MM.1S (cell line): ENCODE results near the gene EHBP1.

Source experiments
- DNase-seq: peaks from one replicate; pipeline ENCODE4 v3.0.0-alpha.2; 2015
- H2AFZ ChIP-seq: fragments of 300-600 bp; sonication (generic); 2 replicates; pipeline ENCODE4 v1.6.0; 2016; ENCODE audit warnings: antibody characterized with exemption, low read length
- H3F3A ChIP-seq: fragments of 300-600 bp; sonication (generic); 2 replicates; pipeline ENCODE4 v1.6.1; 2016; ENCODE audit warnings: mild to moderate bottlenecking, antibody characterized with exemption, low read length, moderate library complexity, mixed read lengths; ENCODE audit not compliant: insufficient read depth
- H3K27ac ChIP-seq: fragments of 300-600 bp; sonication (generic); 2 replicates; pipeline ENCODE4 v1.5.1; 2016; ENCODE audit warnings: mild to moderate bottlenecking, low read length
- H3K27me3 ChIP-seq: fragments of 300-600 bp; sonication (generic); replicated peaks from 2 replicates; pipeline ENCODE4 v1.6.0; 2016; ENCODE audit warnings: low read length; ENCODE audit not compliant: insufficient read depth
- H3K36me3 ChIP-seq: fragments of 300-600 bp; sonication (generic); replicated peaks from 2 replicates; pipeline ENCODE4 v1.6.1; 2016; ENCODE audit warnings: mild to moderate bottlenecking, low read length, mixed read lengths; ENCODE audit not compliant: insufficient read depth
- H3K4me1 ChIP-seq: fragments of 300-600 bp; sonication (generic); 2 replicates; pipeline ENCODE4 v1.6.1; 2016; ENCODE audit warnings: low read length, mixed read lengths
- H3K4me2 ChIP-seq: fragments of 300-600 bp; sonication (generic); 2 replicates; pipeline ENCODE4 v1.6.0; 2016; ENCODE audit warnings: low read depth, low read length
- H3K4me3 ChIP-seq: fragments of 300-600 bp; sonication (generic); 2 replicates; pipeline ENCODE4 v1.5.1; 2016; ENCODE audit warnings: low read length, mixed read lengths
- H3K79me2 ChIP-seq: fragments of 300-600 bp; sonication (generic); 2 replicates; pipeline ENCODE4 v1.6.1; 2016; ENCODE audit warnings: mixed run types, low read length, mixed read lengths
- H3K9ac ChIP-seq: fragments of 300-600 bp; sonication (generic); 2 replicates; pipeline ENCODE4 v1.6.1; 2016; ENCODE audit warnings: low read length, mixed read lengths
- H3K9me2 ChIP-seq: fragments of 300-600 bp; sonication (generic); replicated peaks from 2 replicates; pipeline ENCODE4 v1.6.1; 2016; ENCODE audit warnings: mild to moderate bottlenecking, low read length, mixed read lengths; ENCODE audit not compliant: insufficient read depth
- H3K9me3 ChIP-seq: fragments of 300-600 bp; sonication (generic); replicated peaks from 2 replicates; pipeline ENCODE4 v1.6.1; 2016; ENCODE audit warnings: mild to moderate bottlenecking, low read length, mixed read lengths; ENCODE audit not compliant: insufficient read depth
- H4K20me1 ChIP-seq: fragments of 300-600 bp; sonication (generic); 2 replicates; pipeline ENCODE4 v1.6.1; 2016; ENCODE audit warnings: mild to moderate bottlenecking, low read length, moderate library complexity, mixed read lengths; ENCODE audit not compliant: insufficient read depth
- EZH2 ChIP-seq: fragments of 300-600 bp; sonication (generic); optimal IDR thresholded peaks from 2 replicates; pipeline ENCODE3; 2017; ENCODE audit warnings: low read depth, mild to moderate bottlenecking, antibody characterized with exemption, low read length, mixed read lengths
- EZH2phosphoT487 ChIP-seq: fragments of 300-600 bp; sonication (generic); IDR thresholded peaks from 2 replicates; pipeline ENCODE4 v1.6.1; 2018; ENCODE audit warnings: antibody characterized with exemption, low read length
- TF ChIP-seq, protein P1 (sequence below): fragments of 300-600 bp; sonication (generic); IDR thresholded peaks from 2 replicates; pipeline ENCODE4 v1.5.1; 2016; ENCODE audit warnings: antibody characterized with exemption, low read length, mixed read lengths

The EHBP1 gene

GRCh38 chr2:62812921-62813825 lies 107.7 kb downstream of the EHBP1 start:
- DNase-seq, result no peak
- no peak overlapping the region for H3K9ac ChIP-seq
- no peaks in the 10 kb centered on the region for H3K9me3 ChIP-seq
- H3K79me2 ChIP-seq, result no peaks in the 10 kb centered on the region
- no peaks in the 10 kb centered on the region for H4K20me1 ChIP-seq
- no peaks in the 10 kb centered on the region for H3K4me1 ChIP-seq
- H3K36me3 ChIP-seq, result no peaks in the 10 kb centered on the region
- H3K9me2 ChIP-seq, result no peaks in the 10 kb centered on the region
- no peak overlapping the region for H3K4me3 ChIP-seq
- no peaks in the 10 kb centered on the region for H3F3A ChIP-seq
- no peak overlapping the region for H2AFZ ChIP-seq
- H3K4me2 ChIP-seq, result no peak overlapping the region
- no peak overlapping the region for H3K27ac ChIP-seq
- no peaks in the 10 kb centered on the region for H3K27me3 ChIP-seq
- no peak for TF ChIP-seq EZH2phosphoT487
- TF ChIP-seq, protein P1, sequence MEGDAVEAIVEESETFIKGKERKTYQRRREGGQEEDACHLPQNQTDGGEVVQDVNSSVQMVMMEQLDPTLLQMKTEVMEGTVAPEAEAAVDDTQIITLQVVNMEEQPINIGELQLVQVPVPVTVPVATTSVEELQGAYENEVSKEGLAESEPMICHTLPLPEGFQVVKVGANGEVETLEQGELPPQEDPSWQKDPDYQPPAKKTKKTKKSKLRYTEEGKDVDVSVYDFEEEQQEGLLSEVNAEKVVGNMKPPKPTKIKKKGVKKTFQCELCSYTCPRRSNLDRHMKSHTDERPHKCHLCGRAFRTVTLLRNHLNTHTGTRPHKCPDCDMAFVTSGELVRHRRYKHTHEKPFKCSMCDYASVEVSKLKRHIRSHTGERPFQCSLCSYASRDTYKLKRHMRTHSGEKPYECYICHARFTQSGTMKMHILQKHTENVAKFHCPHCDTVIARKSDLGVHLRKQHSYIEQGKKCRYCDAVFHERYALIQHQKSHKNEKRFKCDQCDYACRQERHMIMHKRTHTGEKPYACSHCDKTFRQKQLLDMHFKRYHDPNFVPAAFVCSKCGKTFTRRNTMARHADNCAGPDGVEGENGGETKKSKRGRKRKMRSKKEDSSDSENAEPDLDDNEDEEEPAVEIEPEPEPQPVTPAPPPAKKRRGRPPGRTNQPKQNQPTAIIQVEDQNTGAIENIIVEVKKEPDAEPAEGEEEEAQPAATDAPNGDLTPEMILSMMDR, result no peak
- TF ChIP-seq EZH2, result no peak

GRCh38 chr2:62814123-62814522 lies 108.6 kb downstream of the EHBP1 start:
- Histone ChIP-seq H3K4me3 (no peak overlapping the region), H3K4me1 (no peaks in the 10 kb centered on the region), H3K9me3 (no peaks in the 10 kb centered on the region), H3K27ac (no peak overlapping the region), H3K9me2 (no peaks in the 10 kb centered on the region), H4K20me1 (no peaks in the 10 kb centered on the region), H2AFZ (no peak overlapping the region), H3F3A (no peaks in the 10 kb centered on the region), H3K9ac (no peak overlapping the region), H3K79me2 (no peaks in the 10 kb centered on the region), H3K27me3 (no peaks in the 10 kb centered on the region), H3K4me2 (no peak overlapping the region), H3K36me3 (no peaks in the 10 kb centered on the region)
- TF ChIP-seq EZH2 (no peak), EZH2phosphoT487 (no peak)
- TF ChIP-seq, protein P1, result no peak
- no peak for DNase-seq

DNA sequence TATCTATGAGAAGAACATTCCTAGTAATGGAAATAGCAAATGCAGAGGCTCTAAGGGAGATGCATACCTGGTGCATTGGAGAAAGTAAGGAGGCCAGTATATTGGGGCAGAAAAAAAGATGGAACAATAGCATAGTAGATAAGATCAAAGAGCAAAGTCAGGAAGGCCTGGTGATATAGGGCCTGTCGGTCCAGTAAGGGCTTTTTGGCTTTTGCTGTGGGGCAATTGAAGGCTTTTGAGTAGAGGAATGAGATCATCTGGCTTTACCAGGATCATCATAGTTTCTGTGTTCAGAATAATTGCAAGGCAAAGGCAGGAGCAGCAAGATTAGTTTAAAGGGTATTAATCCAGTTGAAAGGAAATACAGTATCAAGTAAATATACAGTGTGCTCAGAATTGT lies 111.8 kb downstream of the EHBP1 start:
- Histone ChIP-seq H3K27ac (no peak overlapping the region), H3K9me3 (no peaks in the 10 kb centered on the region), H3K79me2 (no peaks in the 10 kb centered on the region), H3F3A (no peaks in the 10 kb centered on the region), H3K27me3 (no peaks in the 10 kb centered on the region), H3K4me3 (no peak overlapping the region), H3K9me2 (no peaks in the 10 kb centered on the region), H3K4me2 (no peak overlapping the region), H3K36me3 (no peaks in the 10 kb centered on the region), H4K20me1 (no peaks in the 10 kb centered on the region), H2AFZ (no peak overlapping the region), H3K9ac (no peak overlapping the region), H3K4me1 (no peaks in the 10 kb centered on the region)
- TF ChIP-seq EZH2phosphoT487, result no peak
- TF ChIP-seq, protein P1, result no peak
- TF ChIP-seq EZH2, result no peak
- DNase-seq, result no peak
